OCI-LY7 (cell line): ENCODE measurements around the gene SPPL3. TPM values are rescaled to one million over a fixed set of nuclear protein-coding genes. Genes with fewer than 3 reads are reported as not detected.

Experiments
- BruUV-seq: library from RNA; stranded (reverse); fragments of 400-500 nt; replicated peaks from 2 replicates; lab custom pipeline; 2021; lab: Mats Ljungman, UMichigan
- CTCF ChIA-PET: fragments of 300-600 bp; sonication (Branson Sonifier 250); formaldehyde crosslinking; loops from one replicate; lab custom pipeline; 2022; ENCODE audit warnings: antibody characterized with exemption; ENCODE audit not compliant: unreplicated experiment; lab: Charles Lee
- POLR2A ChIA-PET: fragments of 300-600 bp; sonication (Branson Sonifier 250); formaldehyde crosslinking; loops from one replicate; lab custom pipeline; 2022; ENCODE audit warnings: antibody characterized with exemption; lab: Charles Lee
- DNase-seq: peaks from one replicate; pipeline ENCODE4 v3.0.0-alpha.2; 2015; ENCODE audit warnings: low spot score
- H2AFZ ChIP-seq: fragments of 200-600 bp; sonication (generic), shearing (Covaris generic); 2 replicates; pipeline ENCODE4 v1.6.1; 2014; ENCODE audit warnings: mild to moderate bottlenecking, antibody characterized with exemption, low read length, moderate library complexity
- H3K27ac ChIP-seq: fragments of 200-600 bp; sonication (generic); 2 replicates; pipeline ENCODE4 v1.5.1; 2014; ENCODE audit warnings: mixed run types, low read depth, mild to moderate bottlenecking, moderate library complexity, low read length, inconsistent platforms; ENCODE audit not compliant: poor library complexity, severe bottlenecking
- H3K36me3 ChIP-seq: fragments of 200-600 bp; sonication (generic); 2 replicates; pipeline ENCODE4 v1.6.1; 2014; ENCODE audit warnings: mild to moderate bottlenecking, antibody characterized with exemption, low read length, moderate library complexity, mixed read lengths; ENCODE audit not compliant: insufficient read depth
- H3K4me1 ChIP-seq: fragments of 200-600 bp; sonication (generic); 2 replicates; pipeline ENCODE4 v1.5.1; 2014; ENCODE audit warnings: mild to moderate bottlenecking, low read length; ENCODE audit not compliant: insufficient read depth, poor library complexity, severe bottlenecking
- H3K4me2 ChIP-seq: fragments of 200-600 bp; sonication (generic); 2 replicates; pipeline ENCODE4 v1.6.1; 2014; ENCODE audit warnings: mild to moderate bottlenecking, low read length
- H3K4me3 ChIP-seq: fragments of 200-600 bp; sonication (generic); 2 replicates; pipeline ENCODE4 v1.5.1; 2014; ENCODE audit warnings: mild to moderate bottlenecking, low read depth, low read length; ENCODE audit not compliant: poor library complexity, severe bottlenecking
- H3K79me2 ChIP-seq: fragments of 200-600 bp; sonication (generic); 2 replicates; pipeline ENCODE4 v1.6.1; 2016; ENCODE audit warnings: low read depth, mild to moderate bottlenecking, low read length, moderate library complexity, mixed read lengths; ENCODE audit not compliant: insufficient read depth
- H3K9me2 ChIP-seq: fragments of 200-600 bp; sonication (generic); 2 replicates; pipeline ENCODE4 v1.6.1; 2016; ENCODE audit warnings: mild to moderate bottlenecking, low read length, mixed read lengths; ENCODE audit not compliant: insufficient read depth
- H3K9me3 ChIP-seq: fragments of 200-600 bp; sonication (generic); 2 replicates; pipeline ENCODE4 v1.6.1; 2014; ENCODE audit warnings: mild to moderate bottlenecking, mixed run types, low read length, mixed read lengths
- H4K20me1 ChIP-seq: fragments of 200-600 bp; sonication (generic); 2 replicates; pipeline ENCODE4 v1.6.1; 2014; ENCODE audit warnings: mild to moderate bottlenecking, antibody characterized with exemption, low read length, moderate library complexity, mixed read lengths; ENCODE audit not compliant: insufficient read depth
- CTCF ChIP-seq: fragments of 200-600 bp; sonication (generic); conservative IDR thresholded peaks from 2 replicates; pipeline ENCODE4 v1.5.1; 2014; ENCODE audit warnings: mild to moderate bottlenecking, antibody characterized with exemption, low read length, moderate library complexity, mixed read lengths
- EZH2phosphoT487 ChIP-seq: fragments of 200-600 bp; sonication (generic); IDR thresholded peaks from 2 replicates; pipeline ENCODE4 v1.6.1; 2018; ENCODE audit warnings: low read depth, borderline replicate concordance, mild to moderate bottlenecking, mixed run types, antibody characterized with exemption, low read length, moderate library complexity, mixed read lengths
- intact Hi-C: fragments of 100-400 bp; cut with micrococcal nuclease; formaldehyde crosslinking; loops from one replicate; pipeline ENCODE4 v1.10.0; 2022; ENCODE audit not compliant: unreplicated experiment
- total RNA-seq, 2 experiments: library from RNA; depleted of rRNA in 1 of 2; stranded (reverse); fragments of >200 nt in 1 of 2; shearing (Covaris generic) in 1 of 2; gene quantifications; 2 replicates each; pipeline ENCODE4 v1.2.3, GENCODE V29; 2014 to 2022

The SPPL3 gene
- total RNA-seq, 2 experiments from 2014 or later: 8.6 to 36.6 TPM

GRCh38 chr12:120854804-120855203 lies 49.4 kb downstream of the SPPL3 start:
- Histone ChIP-seq H3K4me1 (peaks cover 68% of the 10 kb centered on the region), H3K36me3 (no peaks in the 10 kb centered on the region; the same call in 1 of the 2 replicates), H4K20me1 (peaks cover 13% of the 10 kb centered on the region; the same call in 1 of the 2 replicates), H3K4me2 (no peak overlapping the region), H2AFZ (no peak overlapping the region), H3K9me3 (no peaks in the 10 kb centered on the region), H3K4me3 (no peak overlapping the region), H3K79me2 (peaks cover 52% of the 10 kb centered on the region; the same call in 1 of the 2 replicates), H3K27ac (no peak overlapping the region), H3K9me2 (no peaks in the 10 kb centered on the region)
- TF ChIP-seq EZH2phosphoT487: no peak
- TF ChIP-seq CTCF: no peak
- intact Hi-C loops: loop anchor here (5.0 kb wide), 1 partner anchor 47 kb away; the partner anchor contains the start of gene SPPL3
- ChIA-PET POLR2A (no interaction called here), CTCF (no interaction called here)
- DNase-seq: no peak
- no TSS peak for BruUV-seq

- intact Hi-C loops: no loop called here
- H3K36me3 ChIP-seq: no peaks in the 10 kb centered on the region
- BruUV-seq: no TSS peak
- TF ChIP-seq EZH2phosphoT487 (no peak), CTCF (no peak)
- peaks cover 67% of the 10 kb centered on the region; the same call in 1 of the 2 replicates for H3K79me2 ChIP-seq
- H3K4me1 ChIP-seq: peaks cover 73% of the 10 kb centered on the region
- no peak for DNase-seq
- CTCF ChIA-PET: no interaction called here
- H4K20me1 ChIP-seq: peaks cover 13% of the 10 kb centered on the region; the same call in 1 of the 2 replicates
- H2AFZ ChIP-seq: no peak overlapping the region
- no peak overlapping the region for H3K27ac ChIP-seq
- H3K4me3 ChIP-seq: no peak overlapping the region
- H3K9me3 ChIP-seq: no peaks in the 10 kb centered on the region
- H3K4me2 ChIP-seq: no peak overlapping the region; the same call in 1 of the 2 replicates
- POLR2A ChIA-PET: no interaction called here
- no peaks in the 10 kb centered on the region for H3K9me2 ChIP-seq
These were observed 51.0 kb downstream of the SPPL3 start for GRCh38 chr12:120853188-120853587.

- H3K9me3 ChIP-seq: no peaks in the 10 kb centered on the region
- no peak overlapping the region for H3K4me3 ChIP-seq
- H3K27ac ChIP-seq: peak overlapping the region; percentile 35
- peaks cover 75% of the 10 kb centered on the region for H3K4me1 ChIP-seq
- no peaks in the 10 kb centered on the region for H3K9me2 ChIP-seq
- no peaks in the 10 kb centered on the region for H3K36me3 ChIP-seq
- TF ChIP-seq EZH2phosphoT487 (no peak), CTCF (no peak)
- POLR2A ChIA-PET: interaction anchor here (0.6 to 1.4 kb wide), 5 partner anchors 15 to 141 kb away, joined by 3 to 7 read pairs (median 5); no protein-coding TSS in a partner anchor
- H2AFZ ChIP-seq: no peak overlapping the region
- BruUV-seq: no TSS peak
- H4K20me1 ChIP-seq: peaks cover 13% of the 10 kb centered on the region; the same call in 1 of the 2 replicates
- H3K79me2 ChIP-seq: peaks cover 63% of the 10 kb centered on the region; the same call in 1 of the 2 replicates
- H3K4me2 ChIP-seq: peak overlapping the region; percentile 68
- DNase-seq: no peak
- intact Hi-C loops: no loop called here
- CTCF ChIA-PET: interaction anchor here (0.6 kb wide), 1 partner anchor 718 kb away, joined by 3 read pairs; no protein-coding TSS in a partner anchor
These were observed 52.2 kb downstream of the SPPL3 start for GRCh38 chr12:120851944-120852343.
